Panc1 (cell line): ENCODE data around the gene MCM7.

ENCODE experiments used
- CTCF ChIP-seq: fragments of 450-650 bp; IDR thresholded peaks from 2 replicates; pipeline ENCODE4 v1.5.1; 2017; ENCODE audit warnings: mild to moderate bottlenecking
- POLR2AphosphoS5 ChIP-seq: IDR thresholded peaks from 2 replicates; pipeline ENCODE4 v1.6.1; 2012; ENCODE audit warnings: mild to moderate bottlenecking, low read depth, low read length, moderate library complexity
- REST ChIP-seq, 2 experiments: IDR thresholded peaks; 2 replicates each; pipeline ENCODE4 v1.6.1; 2011 to 2012; ENCODE audit warnings: low read depth in 2 of 2, control low read depth in 1 of 2, low read length in 1 of 2, mild to moderate bottlenecking in 1 of 2, moderate library complexity in 1 of 2; ENCODE audit not compliant: insufficient read depth in 1 of 2
- SIN3A ChIP-seq: IDR thresholded peaks from 2 replicates; pipeline ENCODE4 v1.6.1; 2012; ENCODE audit warnings: low read depth, mild to moderate bottlenecking, low read length, moderate library complexity, borderline replicate concordance; ENCODE audit not compliant: insufficient read depth
- TCF7L2 ChIP-seq: IDR thresholded peaks from 2 replicates; pipeline ENCODE4 v1.6.1; 2011; ENCODE audit warnings: mild to moderate bottlenecking, low read depth, low read length, inconsistent platforms

GRCh38 chr7:100088621-100089457 lies 12.4 kb downstream of the MCM7 start, which contains the start of gene COPS6:
- no peak for TF ChIP-seq CTCF
- peak; percentile 94 for TF ChIP-seq POLR2AphosphoS5
- TF ChIP-seq REST (IDR thresholded peaks at IDR 0.05; ENCODE audit: insufficient read depth in 1 of 2, low read depth in 2 of 2, low read length in 1 of 2) = no peak
- TF ChIP-seq SIN3A = peak; percentile 82; the same call in 1 of the 2 replicates
- TF ChIP-seq TCF7L2 = no peak
